NCI-H510A treated with DMSO at 0.1 percent for 48 hours (cell line): Measurements from ENCODE around the gene FERMT3.

Experiments
- DNase-seq: peaks from one replicate; lab custom pipeline; 2025; lab: John Stamatoyannopoulos, UW

FERMT3 gene

GRCh38 chr11:64264371-64264852 lies 57.9 kb downstream of the FERMT3 start:
- DNase-seq = no peak

- no peak for DNase-seq
Measured at GRCh38 chr11:64265176-64266160, 58.9 kb downstream of the FERMT3 start.

GRCh38 chr11:64266339-64266738 lies 59.8 kb downstream of the FERMT3 start:
- DNase-seq = no peak

GRCh38 chr11:64267207-64267945 lies 60.9 kb downstream of the FERMT3 start:
- no peak for DNase-seq

GRCh38 chr11:64268025-64268892 lies 61.7 kb downstream of the FERMT3 start:
- DNase-seq = no peak

- peak; percentile 41 for DNase-seq
Measured at GRCh38 chr11:64268893-64269539, 62.5 kb downstream of the FERMT3 start.

- DNase-seq = peak; percentile 98
Measured at GRCh38 chr11:64269540-64270220, 63.2 kb downstream of the FERMT3 start.
